Tibial nerve (tissue), 4 donors: Measurements from ENCODE around the gene PRKAG2.

Experiments used
- EP300 ChIP-seq, 2 donors: sonication (generic); formaldehyde crosslinking; IDR thresholded peaks; one replicate each; pipeline ENCODE4 v1.6.1; 2017; ENCODE audit warnings: antibody characterized with exemption in 2 of 2, mild to moderate bottlenecking in 1 of 2
- POLR2A ChIP-seq, 2 donors: fragments of 450-650 bp; IDR thresholded peaks; one replicate each; pipeline ENCODE4 v1.6.1; 2017; ENCODE audit warnings: antibody characterized with exemption in 2 of 2, mild to moderate bottlenecking in 2 of 2, moderate library complexity in 2 of 2
- TF ChIP-seq, protein P1 (sequence below), 5 experiments: fragments of 200-600 bp in 3 of 5; fragments of 450-650 bp in 2 of 5; sonication (generic) in 3 of 5; IDR thresholded peaks; one replicate each; pipeline ENCODE4 v1.5.1; 2016 to 2019; ENCODE audit warnings: antibody characterized with exemption in 5 of 5, mild to moderate bottlenecking in 3 of 5, moderate library complexity in 2 of 5

DNA sequence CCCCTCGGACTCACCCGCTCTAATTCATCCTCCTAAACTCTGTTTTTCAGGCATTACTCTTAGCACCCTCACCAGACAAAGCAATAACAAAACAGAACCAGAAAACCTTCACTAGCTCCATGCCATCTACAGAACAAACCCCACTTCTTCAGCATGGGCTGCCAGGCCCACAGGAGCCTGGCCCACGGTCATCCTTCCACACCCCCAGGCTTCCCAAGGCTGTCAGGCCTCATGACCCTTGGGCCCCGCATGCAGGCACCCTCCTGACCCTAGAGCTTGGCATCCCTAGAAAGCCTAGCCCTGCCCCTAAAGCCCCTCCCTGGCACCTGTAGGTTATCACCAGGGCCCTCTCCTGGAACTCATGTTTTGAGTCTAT, 59.6 kb downstream of the PRKAG2 start:
- TF ChIP-seq POLR2A (IDR thresholded peaks at IDR 0.05) (no peak), EP300 (IDR thresholded peaks at IDR 0.05) (no peak)
- TF ChIP-seq, protein P1, sequence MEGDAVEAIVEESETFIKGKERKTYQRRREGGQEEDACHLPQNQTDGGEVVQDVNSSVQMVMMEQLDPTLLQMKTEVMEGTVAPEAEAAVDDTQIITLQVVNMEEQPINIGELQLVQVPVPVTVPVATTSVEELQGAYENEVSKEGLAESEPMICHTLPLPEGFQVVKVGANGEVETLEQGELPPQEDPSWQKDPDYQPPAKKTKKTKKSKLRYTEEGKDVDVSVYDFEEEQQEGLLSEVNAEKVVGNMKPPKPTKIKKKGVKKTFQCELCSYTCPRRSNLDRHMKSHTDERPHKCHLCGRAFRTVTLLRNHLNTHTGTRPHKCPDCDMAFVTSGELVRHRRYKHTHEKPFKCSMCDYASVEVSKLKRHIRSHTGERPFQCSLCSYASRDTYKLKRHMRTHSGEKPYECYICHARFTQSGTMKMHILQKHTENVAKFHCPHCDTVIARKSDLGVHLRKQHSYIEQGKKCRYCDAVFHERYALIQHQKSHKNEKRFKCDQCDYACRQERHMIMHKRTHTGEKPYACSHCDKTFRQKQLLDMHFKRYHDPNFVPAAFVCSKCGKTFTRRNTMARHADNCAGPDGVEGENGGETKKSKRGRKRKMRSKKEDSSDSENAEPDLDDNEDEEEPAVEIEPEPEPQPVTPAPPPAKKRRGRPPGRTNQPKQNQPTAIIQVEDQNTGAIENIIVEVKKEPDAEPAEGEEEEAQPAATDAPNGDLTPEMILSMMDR (IDR thresholded peaks at IDR 0.05): no peak
